MM.1S (cell line): ENCODE results near the gene GPC5.
"Not testable (repeated sequence)": the region's sequence is repeated elsewhere in the genome, so short reads cannot be mapped to it uniquely, and the experiment has no call there.

ENCODE experiments used
- DNase-seq: peaks from one replicate; pipeline ENCODE4 v3.0.0-alpha.2; 2015
- H2AFZ ChIP-seq: fragments of 300-600 bp; sonication (generic); 2 replicates; pipeline ENCODE4 v1.6.0; 2016; ENCODE audit warnings: antibody characterized with exemption, low read length
- H3F3A ChIP-seq: fragments of 300-600 bp; sonication (generic); 2 replicates; pipeline ENCODE4 v1.6.1; 2016; ENCODE audit warnings: mild to moderate bottlenecking, antibody characterized with exemption, low read length, moderate library complexity, mixed read lengths; ENCODE audit not compliant: insufficient read depth
- H3K27ac ChIP-seq: fragments of 300-600 bp; sonication (generic); 2 replicates; pipeline ENCODE4 v1.5.1; 2016; ENCODE audit warnings: mild to moderate bottlenecking, low read length
- H3K27me3 ChIP-seq: fragments of 300-600 bp; sonication (generic); replicated peaks from 2 replicates; pipeline ENCODE4 v1.6.0; 2016; ENCODE audit warnings: low read length; ENCODE audit not compliant: insufficient read depth
- H3K36me3 ChIP-seq: fragments of 300-600 bp; sonication (generic); replicated peaks from 2 replicates; pipeline ENCODE4 v1.6.1; 2016; ENCODE audit warnings: mild to moderate bottlenecking, low read length, mixed read lengths; ENCODE audit not compliant: insufficient read depth
- H3K4me1 ChIP-seq: fragments of 300-600 bp; sonication (generic); 2 replicates; pipeline ENCODE4 v1.6.1; 2016; ENCODE audit warnings: low read length, mixed read lengths
- H3K4me2 ChIP-seq: fragments of 300-600 bp; sonication (generic); 2 replicates; pipeline ENCODE4 v1.6.0; 2016; ENCODE audit warnings: low read depth, low read length
- H3K4me3 ChIP-seq: fragments of 300-600 bp; sonication (generic); 2 replicates; pipeline ENCODE4 v1.5.1; 2016; ENCODE audit warnings: low read length, mixed read lengths
- H3K79me2 ChIP-seq: fragments of 300-600 bp; sonication (generic); 2 replicates; pipeline ENCODE4 v1.6.1; 2016; ENCODE audit warnings: mixed run types, low read length, mixed read lengths
- H3K9ac ChIP-seq: fragments of 300-600 bp; sonication (generic); 2 replicates; pipeline ENCODE4 v1.6.1; 2016; ENCODE audit warnings: low read length, mixed read lengths
- H3K9me2 ChIP-seq: fragments of 300-600 bp; sonication (generic); replicated peaks from 2 replicates; pipeline ENCODE4 v1.6.1; 2016; ENCODE audit warnings: mild to moderate bottlenecking, low read length, mixed read lengths; ENCODE audit not compliant: insufficient read depth
- H3K9me3 ChIP-seq: fragments of 300-600 bp; sonication (generic); replicated peaks from 2 replicates; pipeline ENCODE4 v1.6.1; 2016; ENCODE audit warnings: mild to moderate bottlenecking, low read length, mixed read lengths; ENCODE audit not compliant: insufficient read depth
- H4K20me1 ChIP-seq: fragments of 300-600 bp; sonication (generic); 2 replicates; pipeline ENCODE4 v1.6.1; 2016; ENCODE audit warnings: mild to moderate bottlenecking, low read length, moderate library complexity, mixed read lengths; ENCODE audit not compliant: insufficient read depth
- CTCF ChIP-seq: fragments of 300-600 bp; sonication (generic); IDR thresholded peaks from 2 replicates; pipeline ENCODE4 v1.5.1; 2016; ENCODE audit warnings: antibody characterized with exemption, low read length, mixed read lengths
- EZH2 ChIP-seq: fragments of 300-600 bp; sonication (generic); optimal IDR thresholded peaks from 2 replicates; pipeline ENCODE3; 2017; ENCODE audit warnings: low read depth, mild to moderate bottlenecking, antibody characterized with exemption, low read length, mixed read lengths
- EZH2phosphoT487 ChIP-seq: fragments of 300-600 bp; sonication (generic); IDR thresholded peaks from 2 replicates; pipeline ENCODE4 v1.6.1; 2018; ENCODE audit warnings: antibody characterized with exemption, low read length

GPC5 gene

GRCh38 chr13:91426913-91427312 is 28.5 kb downstream of the GPC5 start:
- H3K27me3 ChIP-seq: no peaks in the 10 kb centered on the region
- no peaks in the 10 kb centered on the region for H3K36me3 ChIP-seq
- no peaks in the 10 kb centered on the region for H3K9me3 ChIP-seq
- no peaks in the 10 kb centered on the region for H3F3A ChIP-seq
- TF ChIP-seq EZH2phosphoT487 (no peak), CTCF (no peak), EZH2 (no peak)
- no peaks in the 10 kb centered on the region for H3K4me1 ChIP-seq
- no peaks in the 10 kb centered on the region for H3K79me2 ChIP-seq
- no peak overlapping the region for H3K9ac ChIP-seq
- H4K20me1 ChIP-seq: no peaks in the 10 kb centered on the region
- no peaks in the 10 kb centered on the region for H3K9me2 ChIP-seq
- H2AFZ ChIP-seq: no peak overlapping the region
- no peak overlapping the region for H3K4me2 ChIP-seq
- H3K27ac ChIP-seq: no peak overlapping the region
- H3K4me3 ChIP-seq: no peak overlapping the region
- no peak for DNase-seq

GRCh38 chr13:91438674-91439073 is 40.3 kb downstream of the GPC5 start:
- not testable (repeated sequence) for H3K4me3 ChIP-seq, H2AFZ ChIP-seq, H3K9me2 ChIP-seq, DNase-seq, H3K4me1 ChIP-seq, H3K36me3 ChIP-seq, H3K79me2 ChIP-seq, H3K9ac ChIP-seq, H3K9me3 ChIP-seq, H3K27ac ChIP-seq, H3K4me2 ChIP-seq, H4K20me1 ChIP-seq, H3F3A ChIP-seq, H3K27me3 ChIP-seq

GRCh38 chr13:91450913-91451312 is 52.5 kb downstream of the GPC5 start:
- Histone ChIP-seq H3K9me3 (no peaks in the 10 kb centered on the region), H3F3A (no peaks in the 10 kb centered on the region), H3K79me2 (no peaks in the 10 kb centered on the region), H3K4me2 (no peak overlapping the region), H4K20me1 (no peaks in the 10 kb centered on the region), H3K27ac (no peak overlapping the region), H3K9ac (no peak overlapping the region), H3K36me3 (no peaks in the 10 kb centered on the region), H3K27me3 (no peaks in the 10 kb centered on the region), H3K9me2 (no peaks in the 10 kb centered on the region), H2AFZ (no peak overlapping the region), H3K4me1 (no peaks in the 10 kb centered on the region), H3K4me3 (no peak overlapping the region)
- TF ChIP-seq EZH2 (no peak), EZH2phosphoT487 (no peak), CTCF (no peak)
- DNase-seq: no peak

GRCh38 chr13:91454666-91455065 is 56.2 kb downstream of the GPC5 start:
- no peak overlapping the region for H2AFZ ChIP-seq
- no peaks in the 10 kb centered on the region for H3K9me3 ChIP-seq
- DNase-seq: no peak
- H3K9me2 ChIP-seq: no peaks in the 10 kb centered on the region
- no peaks in the 10 kb centered on the region for H3F3A ChIP-seq
- no peaks in the 10 kb centered on the region for H3K79me2 ChIP-seq
- H3K4me3 ChIP-seq: no peak overlapping the region
- H4K20me1 ChIP-seq: no peaks in the 10 kb centered on the region
- H3K9ac ChIP-seq: no peak overlapping the region
- H3K4me2 ChIP-seq: no peak overlapping the region
- H3K27me3 ChIP-seq: no peaks in the 10 kb centered on the region
- H3K27ac ChIP-seq: no peak overlapping the region
- TF ChIP-seq CTCF (no peak), EZH2phosphoT487 (no peak), EZH2 (no peak)
- H3K4me1 ChIP-seq: no peaks in the 10 kb centered on the region
- no peaks in the 10 kb centered on the region for H3K36me3 ChIP-seq
